Measurements from ENCODE around the gene RTL1.

DNA sequence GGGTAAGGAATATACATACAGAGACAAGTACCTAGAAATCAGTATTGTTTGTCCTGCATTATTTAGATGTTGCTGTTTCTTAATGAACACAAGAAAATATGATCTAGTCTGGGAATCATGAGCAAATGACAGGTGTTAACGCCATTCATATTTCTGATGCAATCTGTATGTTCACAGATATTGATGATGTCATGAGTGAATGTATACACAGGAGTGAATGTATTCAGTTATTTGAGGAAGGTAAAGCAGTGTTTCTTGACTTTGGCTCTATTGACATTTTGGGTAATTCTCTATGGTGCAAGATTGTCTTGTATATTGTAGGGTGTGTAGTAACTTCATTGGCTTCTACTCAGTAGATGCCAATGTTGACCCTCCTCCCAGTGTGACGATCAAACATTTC, 26.7 kb upstream of the RTL1 start:
- TF ChIP-seq, protein P1, sequence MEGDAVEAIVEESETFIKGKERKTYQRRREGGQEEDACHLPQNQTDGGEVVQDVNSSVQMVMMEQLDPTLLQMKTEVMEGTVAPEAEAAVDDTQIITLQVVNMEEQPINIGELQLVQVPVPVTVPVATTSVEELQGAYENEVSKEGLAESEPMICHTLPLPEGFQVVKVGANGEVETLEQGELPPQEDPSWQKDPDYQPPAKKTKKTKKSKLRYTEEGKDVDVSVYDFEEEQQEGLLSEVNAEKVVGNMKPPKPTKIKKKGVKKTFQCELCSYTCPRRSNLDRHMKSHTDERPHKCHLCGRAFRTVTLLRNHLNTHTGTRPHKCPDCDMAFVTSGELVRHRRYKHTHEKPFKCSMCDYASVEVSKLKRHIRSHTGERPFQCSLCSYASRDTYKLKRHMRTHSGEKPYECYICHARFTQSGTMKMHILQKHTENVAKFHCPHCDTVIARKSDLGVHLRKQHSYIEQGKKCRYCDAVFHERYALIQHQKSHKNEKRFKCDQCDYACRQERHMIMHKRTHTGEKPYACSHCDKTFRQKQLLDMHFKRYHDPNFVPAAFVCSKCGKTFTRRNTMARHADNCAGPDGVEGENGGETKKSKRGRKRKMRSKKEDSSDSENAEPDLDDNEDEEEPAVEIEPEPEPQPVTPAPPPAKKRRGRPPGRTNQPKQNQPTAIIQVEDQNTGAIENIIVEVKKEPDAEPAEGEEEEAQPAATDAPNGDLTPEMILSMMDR (conservative IDR thresholded peaks at IDR 0.05 in 1 of 2, IDR thresholded peaks at IDR 0.05 in 1 of 2; ENCODE audit: low read depth in 1 of 2, low read length in 2 of 2), result no peak
- no peak for TF ChIP-seq EZH2 (IDR thresholded peaks at IDR 0.05; ENCODE audit: low read length, missing control alignments)

Data from fibroblast of lung (primary cell).